ENCODE results near the gene TIE1. TPM values are rescaled to one million over a fixed set of nuclear protein-coding genes. Genes with fewer than 3 reads are reported as not detected.

The TIE1 gene
- total RNA-seq, 1 experiment from 2014 or later = 1.2 TPM

DNA sequence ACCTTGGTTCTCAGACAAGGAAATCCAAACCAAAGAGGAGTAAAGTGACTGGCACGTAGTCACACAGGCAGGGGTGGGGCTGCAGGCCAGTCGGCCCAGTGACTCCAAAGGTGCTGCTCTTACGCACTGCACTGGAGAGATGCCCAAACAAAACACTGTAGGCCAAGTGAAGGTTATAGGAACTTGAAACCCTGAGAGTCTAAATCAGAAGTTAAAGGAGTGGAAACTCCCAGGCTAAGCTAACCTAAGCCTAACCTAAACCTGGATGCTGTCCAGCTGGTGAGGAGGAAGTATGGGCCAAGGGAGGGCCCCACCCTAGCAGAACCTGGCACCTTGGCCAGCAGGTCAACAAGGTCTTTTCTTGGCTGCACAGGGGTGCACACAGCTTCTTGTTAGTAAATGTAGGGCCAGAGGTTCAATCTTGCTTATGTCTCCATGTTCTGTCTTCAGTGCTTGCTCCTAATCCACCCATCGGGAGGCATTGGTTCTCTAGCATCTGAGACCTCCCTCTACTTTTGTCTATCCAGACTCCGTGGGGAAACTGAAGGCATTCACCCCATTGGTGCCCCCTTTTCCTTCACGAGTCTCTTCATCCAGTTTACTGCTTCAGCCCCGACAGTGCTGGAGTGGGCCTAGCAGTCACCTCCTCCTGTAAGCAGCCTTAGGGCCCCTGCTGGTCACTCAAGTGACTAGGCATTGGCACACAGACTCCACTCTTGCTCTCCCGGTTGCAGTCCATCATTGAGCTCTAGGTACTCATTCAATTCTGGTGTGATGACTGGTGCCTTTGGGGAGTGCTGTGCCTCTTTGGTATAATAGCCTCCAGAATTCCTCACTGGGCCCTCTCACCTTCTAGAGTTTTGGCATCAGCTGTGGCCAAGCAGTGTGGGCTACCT lies 43.9 kb upstream of the TIE1 start:
- DNase-seq = no peak
- Histone ChIP-seq H3T11ph (ENCODE audit: low read length) (no peak overlapping the region), H3K27ac (ENCODE audit: insufficient read length, low read depth, low read length) (no peak overlapping the region), H3K18ac (ENCODE audit: insufficient read length, low read depth, low read length) (no peak overlapping the region), H3K14ac (ENCODE audit: insufficient read depth, low read length) (no peak overlapping the region), H4K20me1 (ENCODE audit: control insufficient read depth, insufficient read depth, insufficient read length) (no peaks in the 10 kb centered on the region), H2AFZ (ENCODE audit: low read length) (no peak overlapping the region), H3K4me2 (ENCODE audit: insufficient read depth, insufficient read length, low read length) (no peak overlapping the region), H3K23me2 (ENCODE audit: insufficient read length, low read depth, low read length, poor library complexity, severe bottlenecking) (no peaks in the 10 kb centered on the region), H3K27me3 (ENCODE audit: insufficient read depth, low read length) (no peaks in the 10 kb centered on the region), H3K9ac (ENCODE audit: extremely low read depth, insufficient read length, low read length) (no peak overlapping the region), H4K5ac (ENCODE audit: insufficient read length, low read depth, low read length) (no peak overlapping the region), H2BK20ac (ENCODE audit: low read depth, low read length, poor library complexity, severe bottlenecking) (no peak overlapping the region), H4K91ac (ENCODE audit: insufficient read length, low read depth, low read length) (no peak overlapping the region), H3K4ac (ENCODE audit: low read depth, low read length) (no peak overlapping the region), H3K23ac (ENCODE audit: insufficient read length, low read depth, low read length) (no peak overlapping the region), H3K79me2 (ENCODE audit: insufficient read depth, low read length) (no peaks in the 10 kb centered on the region; the same call in 1 of the 2 replicates), H2BK15ac (ENCODE audit: low read depth, low read length) (no peak overlapping the region), H3K4me1 (ENCODE audit: insufficient read depth, low read length) (no peaks in the 10 kb centered on the region), H2BK12ac (ENCODE audit: insufficient read length, low read depth, low read length) (no peak overlapping the region), H2BK5ac (ENCODE audit: insufficient read length, low read length) (no peak overlapping the region), H2AK5ac (ENCODE audit: insufficient read length, low read length) (no peak overlapping the region), H3K9me3 (ENCODE audit: control insufficient read depth, low read depth, low read length) (peaks cover 27% of the 10 kb centered on the region), H3K79me1 (ENCODE audit: insufficient read depth, low read depth, low read length, poor library complexity, severe bottlenecking) (no peaks in the 10 kb centered on the region), H3K56ac (ENCODE audit: insufficient read length, low read depth, low read length) (no peak overlapping the region), H4K8ac (replicated peaks; ENCODE audit: insufficient read length, low read depth, low read length) (no peak overlapping the region), H2BK120ac (ENCODE audit: low read depth, low read length, poor library complexity, severe bottlenecking) (no peak overlapping the region)
- Mint-ChIP-seq H3K9me3 (peaks cover 43 to 50% of the 10 kb centered on the region in 2 experiments), H3K36me3 (ENCODE audit: insufficient read depth in 1 of 3, low read depth in 3 of 3) (peaks cover 13 to 28% (median 25%) of the 10 kb centered on the region in 3 experiments; a peak in 6 of 7 replicates), H3K27me3 (ENCODE audit: low read depth) (peaks cover 29% of the 10 kb centered on the region), H3K4me3 (no peak overlapping the region), H3K27ac (no peak overlapping the region), H3K4me1 (no peaks in the 10 kb centered on the region)
- WGBS (ENCODE audit: extremely low coverage, insufficient read length, low lambda C conversion rate) = no CpG with 5 or more reads among the region's 8 CpGs
- TF ChIP-seq, protein P1, sequence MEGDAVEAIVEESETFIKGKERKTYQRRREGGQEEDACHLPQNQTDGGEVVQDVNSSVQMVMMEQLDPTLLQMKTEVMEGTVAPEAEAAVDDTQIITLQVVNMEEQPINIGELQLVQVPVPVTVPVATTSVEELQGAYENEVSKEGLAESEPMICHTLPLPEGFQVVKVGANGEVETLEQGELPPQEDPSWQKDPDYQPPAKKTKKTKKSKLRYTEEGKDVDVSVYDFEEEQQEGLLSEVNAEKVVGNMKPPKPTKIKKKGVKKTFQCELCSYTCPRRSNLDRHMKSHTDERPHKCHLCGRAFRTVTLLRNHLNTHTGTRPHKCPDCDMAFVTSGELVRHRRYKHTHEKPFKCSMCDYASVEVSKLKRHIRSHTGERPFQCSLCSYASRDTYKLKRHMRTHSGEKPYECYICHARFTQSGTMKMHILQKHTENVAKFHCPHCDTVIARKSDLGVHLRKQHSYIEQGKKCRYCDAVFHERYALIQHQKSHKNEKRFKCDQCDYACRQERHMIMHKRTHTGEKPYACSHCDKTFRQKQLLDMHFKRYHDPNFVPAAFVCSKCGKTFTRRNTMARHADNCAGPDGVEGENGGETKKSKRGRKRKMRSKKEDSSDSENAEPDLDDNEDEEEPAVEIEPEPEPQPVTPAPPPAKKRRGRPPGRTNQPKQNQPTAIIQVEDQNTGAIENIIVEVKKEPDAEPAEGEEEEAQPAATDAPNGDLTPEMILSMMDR (conservative IDR thresholded peaks at IDR 0.05) = no peak
